GM19397 (cell line): ENCODE measurements around the gene HSPA5.
"Not testable (repeated sequence)": the region's sequence is repeated elsewhere in the genome, so short reads cannot be mapped to it uniquely, and the experiment has no call there.

Experiments used
- ATAC-seq: cut with Tn5 transposase; IDR thresholded peaks from one replicate; pipeline ENCODE4 v1.9.1; 2021; ENCODE audit warnings: mild to moderate bottlenecking, moderate library complexity; ENCODE audit not compliant: unreplicated experiment

HSPA5 gene

DNA sequence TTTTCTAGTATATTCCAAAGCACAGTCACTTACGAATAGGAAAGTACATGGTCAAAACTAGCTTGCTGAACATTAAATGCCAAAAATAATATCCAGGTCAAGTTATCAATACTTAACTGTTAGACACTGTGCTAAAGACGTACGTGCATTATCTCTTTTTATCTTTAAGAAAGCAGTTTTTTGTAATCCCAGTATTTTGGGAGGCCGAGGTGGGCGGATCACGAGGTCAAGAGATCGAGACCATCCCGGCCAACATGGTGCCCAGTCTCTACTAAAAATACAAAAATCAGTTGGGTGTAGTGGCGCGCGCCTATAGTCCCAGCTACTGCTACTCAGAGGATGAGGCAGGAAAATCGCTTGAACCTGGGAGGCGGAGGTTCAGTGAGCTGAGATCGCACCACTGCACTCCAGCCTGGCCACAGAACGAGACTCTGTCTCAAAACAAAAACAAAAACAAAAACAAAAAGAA, 2.7 kb upstream of the HSPA5 start:
- no peak for ATAC-seq

- ATAC-seq = peak; percentile 5
Observed at GRCh38 chr9:125241863-125242739, 958 bp upstream of the HSPA5 start.

- peak; percentile 16 for ATAC-seq
Observed at GRCh38 chr9:125240649-125240999, 519 bp downstream of the HSPA5 start.

GRCh38 chr9:125239631-125240597, 1.2 kb downstream of the HSPA5 start:
- no peak for ATAC-seq

GRCh38 chr9:125238915-125239446, 2.2 kb downstream of the HSPA5 start:
- no peak for ATAC-seq

DNA sequence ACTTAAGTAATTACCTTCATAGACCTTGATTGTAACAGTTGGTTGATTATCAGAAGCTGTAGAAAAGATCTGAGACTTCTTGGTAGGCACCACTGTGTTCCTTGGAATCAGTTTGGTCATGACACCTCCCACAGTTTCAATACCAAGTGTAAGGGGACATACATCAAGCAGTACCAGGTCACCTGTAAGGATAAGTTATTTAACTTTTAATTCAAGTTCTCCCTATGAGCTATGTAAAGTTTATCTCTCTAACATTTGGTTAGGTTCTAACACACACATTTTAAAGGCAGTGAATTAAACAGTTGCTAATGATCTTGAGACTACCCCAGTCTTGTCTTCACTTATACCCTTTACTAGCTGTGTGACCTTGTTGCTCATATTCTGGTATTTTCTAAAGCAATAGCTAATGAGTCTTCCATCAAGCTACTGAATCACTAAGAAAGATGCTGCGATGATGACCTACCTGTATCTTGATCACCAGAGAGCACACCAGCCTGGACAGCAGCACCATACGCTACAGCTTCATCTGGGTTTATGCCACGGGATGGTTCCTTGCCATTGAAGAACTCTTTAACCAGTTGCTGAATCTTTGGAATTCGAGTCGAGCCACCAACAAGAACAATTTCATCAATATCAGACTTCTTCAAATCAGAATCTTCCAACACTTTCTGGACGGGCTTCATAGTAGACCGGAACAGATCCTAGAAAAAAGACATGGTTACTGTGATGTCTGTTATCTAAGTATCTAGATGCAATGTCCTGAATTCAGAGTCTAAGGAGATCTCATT, 2.8 kb downstream of the HSPA5 start:
- no peak for ATAC-seq

GRCh38 chr9:125236520-125237159, 4.5 kb downstream of the HSPA5 start:
- ATAC-seq = not testable (repeated sequence)

- ATAC-seq = no peak
Observed at GRCh38 chr9:125235804-125236519, 5.2 kb downstream of the HSPA5 start.

GRCh38 chr9:125234099-125234498, 7.0 kb downstream of the HSPA5 start:
- ATAC-seq = not testable (repeated sequence)

GRCh38 chr9:125233678-125234077, 7.5 kb downstream of the HSPA5 start:
- ATAC-seq = no peak

DNA sequence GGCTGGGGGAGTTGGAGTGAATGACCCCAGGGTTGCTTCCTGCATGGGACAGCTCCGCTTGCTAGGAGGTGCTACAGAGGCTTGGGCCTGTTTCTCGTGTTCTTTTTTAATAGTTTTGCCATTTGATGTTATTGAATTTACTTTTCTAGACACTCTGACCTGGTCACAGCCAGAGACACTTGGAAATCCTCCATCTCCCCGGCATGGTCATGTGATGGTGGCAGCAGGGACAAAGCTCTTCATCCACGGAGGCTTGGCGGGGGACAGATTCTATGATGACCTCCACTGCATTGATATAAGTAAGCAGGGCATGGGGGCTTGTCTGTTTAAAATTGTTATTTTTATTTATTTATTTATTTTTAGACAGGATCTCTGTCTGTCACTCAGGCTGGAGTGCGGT, 13.4 kb downstream of the HSPA5 start:
- no peak for ATAC-seq

DNA sequence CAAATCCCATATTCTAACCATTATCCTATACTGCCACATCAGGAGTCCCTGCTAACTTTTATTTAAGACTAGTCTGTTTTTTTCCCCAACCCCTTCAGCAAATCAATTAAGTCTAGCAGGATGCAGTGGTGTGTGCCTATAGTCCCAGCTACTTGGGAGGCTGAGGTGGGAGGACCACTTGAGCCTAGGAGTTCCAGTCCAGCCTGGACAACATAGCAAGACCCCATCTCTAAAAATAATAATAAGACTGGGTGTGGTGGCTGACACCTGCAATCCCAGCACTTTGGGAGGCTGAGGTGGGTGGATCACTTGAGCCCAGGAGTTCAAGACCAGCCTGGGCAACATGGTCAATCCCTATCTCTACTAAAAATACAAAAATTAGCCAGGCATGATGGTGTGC, 16.3 kb downstream of the HSPA5 start:
- not testable (repeated sequence) for ATAC-seq

- no peak for ATAC-seq
Observed at GRCh38 chr9:125218621-125219020, 22.5 kb downstream of the HSPA5 start.

GRCh38 chr9:125214186-125214585, 27.0 kb downstream of the HSPA5 start:
- no peak for ATAC-seq

GRCh38 chr9:125204477-125204876, 36.7 kb downstream of the HSPA5 start:
- ATAC-seq = no peak

GRCh38 chr9:125202846-125203618, 38.1 kb downstream of the HSPA5 start:
- no peak for ATAC-seq

- ATAC-seq = peak; percentile 96
Observed at GRCh38 chr9:125200216-125201047, 40.7 kb downstream of the HSPA5 start, which contains the start of gene RABEPK. RABEPK (plus strand) TSS chr9:125200542; CDS start chr9:125203014, 2,472 bp downstream.

GRCh38 chr9:125195591-125195990, 45.6 kb downstream of the HSPA5 start:
- not testable (repeated sequence) for ATAC-seq
